ENCODE measurements around the gene TNNI2. TPM values are rescaled to one million over a fixed set of nuclear protein-coding genes. Genes with fewer than 3 reads are reported as not detected.
A peak's percentile ranks its signal among the peaks of the same experiment; 100 is the strongest.

TNNI2 gene
- total and polyA plus RNA-seq, 7 experiments from 2014 or later = 0.46 to 8.8 (median 0.61) TPM; not detected in 4

GRCh38 chr11:1832211-1832919 is 6.4 kb upstream of the TNNI2 start:
- Histone ChIP-seq H3K9me3 (ENCODE audit: control insufficient read depth in 2 of 3, low read length in 3 of 3) (no peaks in the 10 kb centered on the region), H3K27me3 (ENCODE audit: control insufficient read depth in 2 of 2, insufficient read depth in 2 of 2, low read length in 2 of 2) (no peaks in the 10 kb centered on the region), H3K27ac (ENCODE audit: low read depth, low read length) (no peak overlapping the region), H3K4me1 (ENCODE audit: control insufficient read depth in 2 of 2, insufficient read depth in 2 of 2, low read length in 2 of 2) (no peaks in the 10 kb centered on the region), H3K4me3 (ENCODE audit: low read length) (no peak overlapping the region), H3K36me3 (ENCODE audit: control insufficient read depth in 2 of 3, insufficient read depth in 3 of 3, low read length in 3 of 3) (no peaks in the 10 kb centered on the region)
- Mint-ChIP-seq H3K9me3 (no peaks in the 10 kb centered on the region), H3K27me3 (peaks cover 0 to 11% (median 5%) of the 10 kb centered on the region in 5 donors), H3K4me3 (peak overlapping the region in 2 of 10 donors; percentile 20 to 42), H3K36me3 (no peaks in the 10 kb centered on the region), H3K27ac (peak overlapping the region in 1 of 9 donors; percentile 14), H3K4me1 (peaks cover 0 to 1% (median 0%) of the 10 kb centered on the region in 7 donors)
- ATAC-seq = peak; percentile 77
- ChIA-PET CTCF (interaction anchor here (0.6 to 7.8 kb wide), 23 partner anchors 16 to 322 kb away, joined by 3 to 229 read pairs (median 3); partner anchors contain the start of gene KRTAP5-6), POLR2A (interaction anchor here (1.1 to 3.0 kb wide), 2 partner anchors 20 to 138 kb away, joined by 3 to 20 read pairs; no protein-coding TSS in a partner anchor)
- intact Hi-C loops (cut with micrococcal nuclease) = loop anchor here (1.0 kb wide), 4 partner anchors 69 to 180 kb away; partner anchors contain the start of gene CTSD (in 1 of the 2)
- DNase-seq = peak; percentile 44 to 86 (median 62)

- Histone ChIP-seq H3K36me3 (ENCODE audit: control insufficient read depth in 2 of 3, insufficient read depth in 3 of 3, low read length in 3 of 3) (no peaks in the 10 kb centered on the region), H3K27me3 (ENCODE audit: control insufficient read depth in 2 of 2, insufficient read depth in 2 of 2, low read length in 2 of 2) (no peaks in the 10 kb centered on the region), H3K4me1 (ENCODE audit: control insufficient read depth in 2 of 2, insufficient read depth in 2 of 2, low read length in 2 of 2) (peaks cover 0 to 5% of the 10 kb centered on the region in 2 donors), H3K27ac (ENCODE audit: low read depth, low read length) (no peak overlapping the region), H3K9me3 (ENCODE audit: control insufficient read depth in 2 of 3, low read length in 3 of 3) (no peaks in the 10 kb centered on the region), H3K4me3 (ENCODE audit: low read length) (no peak overlapping the region)
- DNase-seq (no peak), ATAC-seq (no peak)
- H3K27me3 Mint-ChIP-seq = peaks cover 0 to 11% (median 5%) of the 10 kb centered on the region in 5 donors
- CTCF ChIA-PET = interaction anchor here (0.7 to 7.8 kb wide), 24 partner anchors 15 to 539 kb away, joined by 3 to 229 read pairs (median 3); partner anchors contain the start of gene KRTAP5-6
- no peak overlapping the region for H3K27ac Mint-ChIP-seq
- H3K9me3 Mint-ChIP-seq = no peaks in the 10 kb centered on the region
- H3K4me1 Mint-ChIP-seq = peaks cover 0 to 1% (median 0%) of the 10 kb centered on the region in 7 donors
- no peak overlapping the region for H3K4me3 Mint-ChIP-seq
- intact Hi-C loops (cut with micrococcal nuclease) = loop anchor here (1.0 kb wide), 4 partner anchors 70 to 181 kb away; partner anchors contain the start of gene CTSD (in 1 of the 2)
- no peaks in the 10 kb centered on the region for H3K36me3 Mint-ChIP-seq
- POLR2A ChIA-PET = interaction anchor here (1.1 to 3.0 kb wide), 2 partner anchors 19 to 139 kb away, joined by 3 to 20 read pairs; no protein-coding TSS in a partner anchor
Observed at GRCh38 chr11:1832920-1833295, 5.9 kb upstream of the TNNI2 start.

- Mint-ChIP-seq H3K27me3 (peaks cover 0 to 6% (median 3%) of the 10 kb centered on the region in 5 donors), H3K4me3 (no peak overlapping the region), H3K36me3 (no peaks in the 10 kb centered on the region), H3K9me3 (no peaks in the 10 kb centered on the region), H3K4me1 (no peaks in the 10 kb centered on the region), H3K27ac (no peak overlapping the region)
- Histone ChIP-seq H3K4me3 (ENCODE audit: low read length) (no peak overlapping the region), H3K36me3 (ENCODE audit: control insufficient read depth in 2 of 3, insufficient read depth in 3 of 3, low read length in 3 of 3) (no peaks in the 10 kb centered on the region), H3K27ac (ENCODE audit: low read depth, low read length) (no peak overlapping the region), H3K4me1 (ENCODE audit: control insufficient read depth in 2 of 2, insufficient read depth in 2 of 2, low read length in 2 of 2) (peaks cover 0 to 7% of the 10 kb centered on the region in 2 donors), H3K27me3 (ENCODE audit: control insufficient read depth in 2 of 2, insufficient read depth in 2 of 2, low read length in 2 of 2) (no peaks in the 10 kb centered on the region), H3K9me3 (ENCODE audit: control insufficient read depth in 2 of 3, low read length in 3 of 3) (no peaks in the 10 kb centered on the region)
- ChIA-PET POLR2A (interaction anchor here (0.9 to 3.0 kb wide), 2 partner anchors 17 to 140 kb away, joined by 3 to 20 read pairs; no protein-coding TSS in a partner anchor), CTCF (interaction anchor here (0.6 to 7.8 kb wide), 12 partner anchors 16 to 317 kb away, joined by 3 to 229 read pairs (median 12); partner anchors contain the start of gene KRTAP5-6)
- DNase-seq (no peak), ATAC-seq (no peak)
- intact Hi-C loops (cut with micrococcal nuclease) = no loop called here
Observed at GRCh38 chr11:1834062-1834610, 4.6 kb upstream of the TNNI2 start.

GRCh38 chr11:1834779-1835670 is 3.8 kb upstream of the TNNI2 start, which contains the start of gene SYT8:
Gene SYT8 (plus strand): TSS chr11:1834990. CDS start chr11:1835106, 116 bp downstream.
- intact Hi-C loops (cut with micrococcal nuclease) = no loop called here
- no peaks in the 10 kb centered on the region for H3K36me3 Mint-ChIP-seq
- H3K9me3 Mint-ChIP-seq = no peaks in the 10 kb centered on the region
- H3K4me3 Mint-ChIP-seq = no peak within 1 kb of the TSS
- Histone ChIP-seq H3K9me3 (ENCODE audit: control insufficient read depth in 2 of 3, low read length in 3 of 3) (no peaks in the 10 kb centered on the region), H3K4me3 (ENCODE audit: low read length) (no peak within 1 kb of the TSS), H3K27ac (ENCODE audit: low read depth, low read length) (no peak within 1 kb of the TSS), H3K4me1 (ENCODE audit: control insufficient read depth in 2 of 2, insufficient read depth in 2 of 2, low read length in 2 of 2) (peaks cover 0 to 7% of the 10 kb centered on the region in 2 donors), H3K36me3 (ENCODE audit: control insufficient read depth in 2 of 3, insufficient read depth in 3 of 3, low read length in 3 of 3) (no peaks in the 10 kb centered on the region), H3K27me3 (ENCODE audit: control insufficient read depth in 2 of 2, insufficient read depth in 2 of 2, low read length in 2 of 2) (no peaks in the 10 kb centered on the region)
- peaks cover 0 to 6% (median 4%) of the 10 kb centered on the region in 7 donors for H3K4me1 Mint-ChIP-seq
- peak within 1 kb of the TSS in 1 of 9 donors; percentile 51 for H3K27ac Mint-ChIP-seq
- DNase-seq (no peak), ATAC-seq (no peak)
- POLR2A ChIA-PET = interaction anchor here (0.9 to 3.0 kb wide), 2 partner anchors 16 to 141 kb away, joined by 3 to 20 read pairs; no protein-coding TSS in a partner anchor
- CTCF ChIA-PET = interaction anchor here (0.6 to 7.8 kb wide), 7 partner anchors 29 to 316 kb away, joined by 3 to 229 read pairs (median 25); no protein-coding TSS in a partner anchor
- peaks cover 0 to 6% (median 3%) of the 10 kb centered on the region in 5 donors for H3K27me3 Mint-ChIP-seq

DNA sequence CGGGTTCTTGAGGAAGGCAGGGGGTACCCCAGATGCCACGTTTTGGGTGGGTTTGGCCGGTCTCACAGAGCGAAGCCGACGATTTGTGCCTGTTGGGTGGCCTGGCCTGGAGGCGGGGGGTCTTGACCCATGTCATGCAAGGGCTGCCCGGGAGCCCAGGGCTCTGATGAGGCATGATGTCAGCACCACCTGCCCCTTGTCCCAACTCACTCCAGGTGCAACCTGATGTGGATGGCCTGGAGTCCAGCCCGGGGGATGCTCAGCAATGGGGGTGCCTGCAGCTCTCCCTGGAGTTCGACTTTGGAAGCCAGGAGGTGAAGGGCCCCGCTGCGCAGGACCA is 3.1 kb upstream of the TNNI2 start:
- H3K36me3 Mint-ChIP-seq = no peaks in the 10 kb centered on the region
- no peak overlapping the region for H3K4me3 ChIP-seq (ENCODE audit: low read length)
- no peaks in the 10 kb centered on the region for H3K9me3 ChIP-seq (ENCODE audit: control insufficient read depth in 2 of 3, low read length in 3 of 3)
- DNase-seq (no peak), ATAC-seq (no peak)
- H3K27me3 ChIP-seq (ENCODE audit: control insufficient read depth in 2 of 2, insufficient read depth in 2 of 2, low read length in 2 of 2) = no peaks in the 10 kb centered on the region
- no peak overlapping the region for H3K4me3 Mint-ChIP-seq
- no peak overlapping the region for H3K27ac ChIP-seq (ENCODE audit: low read depth, low read length)
- H3K27ac Mint-ChIP-seq = no peak overlapping the region
- intact Hi-C loops (cut with micrococcal nuclease) = no loop called here
- ChIA-PET POLR2A (interaction anchor here (1.1 kb wide), 1 partner anchor 53 kb away, joined by 3 read pairs; no protein-coding TSS in a partner anchor), CTCF (interaction anchor here (0.6 to 7.8 kb wide), 7 partner anchors 8 to 315 kb away, joined by 3 to 229 read pairs (median 8); no protein-coding TSS in a partner anchor)
- no peaks in the 10 kb centered on the region for H3K9me3 Mint-ChIP-seq
- peaks cover 0 to 7% of the 10 kb centered on the region in 2 donors for H3K4me1 ChIP-seq (ENCODE audit: control insufficient read depth in 2 of 2, insufficient read depth in 2 of 2, low read length in 2 of 2)
- peaks cover 0 to 7% (median 6%) of the 10 kb centered on the region in 7 donors for H3K4me1 Mint-ChIP-seq
- H3K27me3 Mint-ChIP-seq = peaks cover 0 to 6% (median 3%) of the 10 kb centered on the region in 5 donors
- H3K36me3 ChIP-seq (ENCODE audit: control insufficient read depth in 2 of 3, insufficient read depth in 3 of 3, low read length in 3 of 3) = no peaks in the 10 kb centered on the region

Measured in naive thymus-derived CD4-positive, alpha-beta T cell (primary cell).